ENCODE results near the gene CADM1.
"Not testable (repeated sequence)": the region's sequence is repeated elsewhere in the genome, so short reads cannot be mapped to it uniquely, and the experiment has no call there.

Gene CADM1

GRCh38 chr11:115476463-115477286 is 27.5 kb downstream of the CADM1 start:
- DNase-seq: peak in 1 of 2 experiments; percentile 36

- DNase-seq: no peak
Observed at GRCh38 chr11:115475564-115475963, 28.7 kb downstream of the CADM1 start.

DNA sequence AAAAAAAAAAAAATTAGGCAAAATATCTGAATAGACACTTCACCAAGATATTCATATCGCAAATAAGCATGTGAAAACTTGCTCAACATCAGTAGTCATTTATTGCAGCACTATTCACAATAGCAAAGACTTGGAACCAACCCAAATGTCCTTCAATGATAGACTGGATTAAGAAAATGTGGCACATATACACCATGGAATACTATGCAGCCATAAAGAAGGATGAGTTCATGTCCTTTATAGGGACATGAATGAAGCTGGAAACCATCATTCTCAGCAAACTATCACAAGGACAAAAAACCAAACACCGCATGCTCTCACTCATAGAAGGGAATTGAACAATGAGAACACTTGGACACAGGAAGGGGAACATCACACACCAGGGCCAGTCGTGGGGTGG is 29.9 kb downstream of the CADM1 start:
- DNase-seq: not testable (repeated sequence)

GRCh38 chr11:115473167-115473566 is 31.0 kb downstream of the CADM1 start:
- no peak for DNase-seq

DNA sequence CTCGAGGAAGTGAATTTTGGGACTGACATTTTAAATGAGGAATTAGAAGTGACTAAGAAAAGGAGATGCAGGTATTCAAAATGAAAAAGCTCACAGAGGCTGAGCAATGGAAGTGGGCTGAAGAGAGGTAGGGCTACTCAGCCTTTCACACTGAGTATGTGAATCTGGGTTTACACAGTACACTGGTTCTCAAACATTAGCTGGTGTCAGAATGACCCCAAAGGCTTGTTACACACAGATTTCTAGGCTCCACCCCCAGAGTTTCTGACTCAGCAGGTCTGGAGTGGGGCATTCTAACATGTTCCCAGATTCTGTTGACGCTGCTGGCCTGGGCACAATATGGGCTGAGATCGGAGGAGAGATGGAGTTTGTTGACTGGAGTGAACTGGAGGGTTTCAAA is 32.8 kb downstream of the CADM1 start:
- no peak for DNase-seq

DNA sequence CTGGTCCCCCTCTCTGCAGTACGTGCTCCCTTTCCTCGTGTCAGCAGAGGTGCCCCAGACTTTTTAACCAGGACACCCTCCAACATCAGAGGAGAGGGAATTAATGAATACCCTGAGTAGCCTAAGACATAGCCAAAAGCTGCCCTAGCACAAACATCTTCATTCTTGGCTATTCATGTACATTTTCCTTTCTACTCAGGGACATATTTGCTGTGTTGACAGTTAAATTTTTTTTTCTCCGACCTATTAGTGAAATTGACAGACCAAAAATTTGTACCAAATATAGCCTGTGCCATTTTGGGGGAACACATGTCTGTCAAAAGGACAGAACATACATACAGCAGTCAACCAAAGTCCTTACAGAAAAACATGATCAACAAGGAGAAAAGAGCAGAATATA is 33.3 kb downstream of the CADM1 start:
- no peak for DNase-seq

GRCh38 chr11:115469361-115469760 is 34.9 kb downstream of the CADM1 start:
- no peak for DNase-seq

DNA sequence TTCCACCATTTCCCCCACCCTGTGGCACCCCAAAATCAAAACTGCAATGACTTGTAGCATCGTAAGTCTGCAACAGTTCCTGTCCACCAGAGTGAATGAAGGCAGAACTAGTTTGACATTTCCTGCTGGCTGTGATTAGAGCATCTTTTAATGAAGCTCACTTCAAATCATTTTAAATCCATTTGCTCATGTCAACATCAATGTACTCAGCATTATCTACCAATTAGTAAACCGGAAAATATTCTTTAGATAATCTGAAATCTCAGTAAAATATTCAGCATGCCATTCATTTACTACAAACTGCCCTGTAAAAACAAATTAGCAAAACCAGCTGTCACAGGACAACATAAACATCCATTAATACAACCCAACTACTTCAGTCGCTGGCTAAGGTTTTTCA is 38.1 kb downstream of the CADM1 start:
- no peak for DNase-seq

GRCh38 chr11:115464269-115464668 is 39.9 kb downstream of the CADM1 start:
- DNase-seq: no peak

DNA sequence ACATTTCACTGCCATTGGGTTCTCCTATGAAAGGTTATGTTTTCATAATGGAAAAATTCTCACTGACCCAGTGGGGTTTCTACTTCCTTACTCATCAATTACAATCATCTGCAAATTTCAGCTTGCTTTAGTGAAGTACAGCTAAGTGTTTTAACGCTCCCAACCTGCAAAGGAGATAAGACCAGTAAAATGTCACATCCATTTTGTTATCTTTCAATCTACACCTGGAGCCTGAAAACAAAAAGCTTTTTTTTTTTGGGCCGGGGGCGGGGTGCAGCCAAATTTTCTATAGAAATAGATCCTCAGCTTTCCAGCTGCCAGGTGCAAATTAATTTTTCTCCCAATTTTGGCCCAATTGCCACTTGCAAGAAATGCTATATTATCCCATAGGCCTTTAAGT is 40.6 kb downstream of the CADM1 start:
- no peak for DNase-seq

GRCh38 chr11:115462757-115463156 is 41.5 kb downstream of the CADM1 start:
- DNase-seq: no peak

GRCh38 chr11:115462004-115462541 is 42.1 kb downstream of the CADM1 start:
- no peak for DNase-seq

- no peak for DNase-seq
Observed at GRCh38 chr11:115460512-115460911, 43.7 kb downstream of the CADM1 start.

GRCh38 chr11:115459563-115459962 is 44.7 kb downstream of the CADM1 start:
- DNase-seq: no peak

- DNase-seq: no peak
Observed at GRCh38 chr11:115458877-115459276, 45.3 kb downstream of the CADM1 start.

DNA sequence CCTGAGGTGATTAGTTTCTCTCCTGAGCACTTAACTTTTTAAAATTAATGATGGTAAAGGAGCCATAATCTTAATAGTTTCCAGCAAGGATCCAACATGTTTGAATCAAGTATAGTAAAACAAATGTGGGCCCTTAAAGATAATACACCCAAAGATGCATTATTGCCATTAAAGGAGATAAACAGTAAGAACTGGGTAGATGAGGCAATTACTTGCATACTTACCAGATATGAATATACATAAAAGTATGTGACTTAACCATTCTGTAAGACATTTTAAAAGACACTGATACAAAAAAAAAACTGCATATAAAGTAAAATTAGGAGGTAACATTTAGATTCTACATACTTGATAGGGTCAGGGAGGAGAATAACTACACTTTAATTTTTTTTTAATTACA is 48.2 kb downstream of the CADM1 start:
- DNase-seq: no peak

DNA sequence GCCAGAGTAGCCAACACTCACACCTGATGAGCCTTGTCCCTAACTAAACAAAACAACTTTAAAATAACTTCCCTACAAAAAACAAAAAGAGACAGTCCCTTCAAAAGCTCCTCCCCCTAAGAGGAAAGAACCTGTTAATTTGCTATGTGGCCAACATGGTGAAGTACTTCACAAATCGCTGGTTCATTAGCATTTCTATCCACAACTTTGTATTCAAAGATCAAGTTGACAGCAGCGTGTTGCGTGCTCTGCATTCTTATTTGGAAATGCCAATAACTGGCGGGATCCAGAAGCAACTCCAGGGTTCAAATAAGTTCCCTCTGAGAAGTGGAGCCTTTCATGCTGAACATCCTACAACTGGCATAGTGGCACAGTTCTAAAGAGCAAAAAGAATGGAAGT is 48.6 kb downstream of the CADM1 start:
- no peak for DNase-seq

DNA sequence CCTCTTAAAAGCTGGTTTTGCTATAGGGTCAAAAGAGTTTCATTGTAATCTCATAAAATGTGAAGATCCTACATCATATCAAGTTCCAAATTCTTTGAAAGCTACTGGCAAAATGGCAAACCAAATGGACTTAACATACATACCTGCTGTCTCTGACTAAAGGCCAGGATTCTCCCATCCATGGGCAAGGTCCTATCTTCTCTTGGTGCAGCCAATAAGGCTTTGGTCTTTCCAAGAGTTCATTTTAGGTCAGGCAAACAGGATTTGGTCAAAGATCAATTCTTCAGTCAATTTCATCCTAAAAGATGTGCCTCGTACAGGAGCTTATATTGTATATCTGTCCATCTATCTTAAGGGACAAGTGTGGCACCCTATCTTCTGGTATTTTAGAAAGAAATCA is 49.7 kb downstream of the CADM1 start:
- DNase-seq: no peak

DNA sequence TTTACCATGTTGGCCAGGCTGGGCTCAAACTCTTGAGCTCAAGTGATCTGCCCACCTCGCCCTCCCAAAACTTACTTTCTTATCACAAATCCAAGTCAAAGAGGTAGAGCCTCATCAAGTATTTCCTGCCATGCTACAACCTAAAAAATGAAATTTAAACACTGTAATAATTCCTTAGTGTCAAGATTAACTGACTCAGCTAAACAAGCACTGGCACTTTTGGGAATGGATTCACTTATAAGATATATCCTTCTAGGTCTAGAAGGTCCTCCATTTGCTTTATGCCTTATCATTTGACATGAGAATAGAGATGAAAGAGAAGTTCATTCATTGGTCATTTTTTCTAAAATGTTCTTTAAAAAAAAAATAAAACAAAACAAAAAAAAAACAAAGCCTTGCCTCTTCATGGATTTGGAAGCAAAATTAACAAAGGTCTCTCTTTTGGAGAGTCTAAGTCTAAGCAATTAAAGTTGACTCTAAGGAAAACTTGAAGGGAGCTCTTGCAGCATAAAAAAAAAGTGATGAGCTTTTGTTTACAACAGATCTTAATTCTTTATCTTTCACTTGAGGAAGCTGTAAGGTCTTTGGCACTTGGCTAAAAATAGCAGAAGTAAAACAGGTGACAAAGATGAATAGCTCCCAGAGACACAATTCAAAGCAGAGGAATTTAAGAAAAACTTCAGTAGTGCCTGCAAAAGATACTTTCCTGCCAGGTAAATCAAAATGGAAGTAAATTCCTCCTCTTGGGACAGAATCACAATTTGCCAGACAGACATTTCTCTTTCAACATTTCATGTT is 50.3 kb downstream of the CADM1 start:
- no peak for DNase-seq

- DNase-seq: no peak
Observed at GRCh38 chr11:115452241-115452640, 52.0 kb downstream of the CADM1 start.

GRCh38 chr11:115450519-115450918 is 53.7 kb downstream of the CADM1 start:
- no peak for DNase-seq

DNA sequence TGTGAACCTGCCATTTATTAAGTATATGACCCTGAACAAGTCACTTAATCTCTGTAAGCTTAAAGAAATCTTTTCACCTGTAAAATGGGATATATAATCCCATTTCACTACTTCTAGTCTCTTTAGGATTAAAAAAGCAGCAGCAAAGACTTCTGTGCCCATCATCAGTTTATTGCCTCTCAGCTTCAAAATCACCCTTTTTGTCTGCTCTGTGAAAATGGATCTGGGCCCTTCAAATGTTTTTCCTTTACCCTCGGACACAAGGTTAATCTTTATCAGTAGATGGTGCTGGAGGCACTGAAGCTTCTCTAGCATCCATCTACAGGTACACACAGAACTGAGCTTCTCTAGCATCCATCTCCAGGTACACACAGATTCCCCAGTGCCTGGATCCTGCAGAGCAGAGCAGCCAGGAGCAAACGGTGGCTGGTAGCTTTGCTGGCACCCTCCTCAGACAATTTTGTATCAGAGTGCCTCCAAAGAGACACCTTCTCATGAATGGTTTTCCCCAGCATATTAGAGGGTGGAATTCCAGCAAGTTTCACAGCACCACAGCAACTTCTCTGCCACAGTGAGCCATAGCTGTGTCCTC is 56.8 kb downstream of the CADM1 start:
- no peak for DNase-seq

- DNase-seq: no peak
Observed at GRCh38 chr11:115446214-115446613, 58.0 kb downstream of the CADM1 start.

DNA sequence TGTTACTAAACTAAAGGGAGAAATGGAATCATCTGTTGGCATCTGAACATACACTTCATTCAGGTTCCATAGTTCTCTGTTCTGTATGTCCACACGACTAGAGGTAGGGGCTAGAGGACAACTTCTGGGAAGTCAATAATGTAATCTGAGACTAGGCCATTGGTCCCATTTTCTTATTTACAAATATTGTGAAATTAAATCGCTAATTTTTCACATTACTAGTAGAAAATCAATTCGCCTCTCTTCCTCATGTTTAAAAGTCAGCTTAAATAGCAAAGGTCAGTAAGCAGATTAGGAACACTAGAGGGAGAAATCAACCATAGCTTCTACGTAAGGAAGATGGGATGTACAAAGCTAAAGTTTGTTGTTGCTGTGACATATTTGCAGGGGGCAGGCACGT is 59.7 kb downstream of the CADM1 start:
- DNase-seq: no peak

Measured in NCI-H524 (cell line).